Measurements from ENCODE around the gene NEK6. TPM values are rescaled to one million over a fixed set of nuclear protein-coding genes. Genes with fewer than 3 reads are reported as not detected.

The NEK6 gene
- polyA plus RNA-seq, 1 experiment = 128 TPM

DNA sequence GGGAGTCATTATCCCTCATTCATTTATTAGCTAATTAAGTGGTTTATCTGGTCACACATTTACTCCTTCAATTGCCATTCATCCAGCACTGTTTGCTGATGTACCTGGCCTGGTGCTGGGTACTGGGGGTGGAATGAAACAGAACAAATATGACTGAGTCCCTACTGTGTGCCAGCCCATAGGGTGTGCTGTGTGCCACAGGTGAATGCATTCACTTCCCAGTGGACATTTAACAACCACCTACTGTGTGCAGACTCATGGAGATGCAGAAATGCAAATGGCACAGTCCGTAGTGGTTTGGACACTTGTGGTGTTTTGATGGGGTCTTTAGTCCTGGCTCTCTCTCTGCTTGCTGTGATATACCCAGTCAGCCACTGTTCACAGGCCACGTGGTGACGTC is 10.5 kb downstream of the NEK6 start:
- Histone ChIP-seq H3K27me3 (ENCODE audit: control insufficient read depth, insufficient read depth, low read length) (no peaks in the 10 kb centered on the region), H3K27ac (ENCODE audit: low read depth, low read length) (no peak overlapping the region), H3K9me3 (ENCODE audit: control insufficient read depth, insufficient read depth, low read length) (no peaks in the 10 kb centered on the region), H3K4me3 (ENCODE audit: low read depth, low read length) (no peak overlapping the region)
- ChIA-PET CTCF (no interaction called here), POLR2A (interaction anchor here (1.1 kb wide), 1 partner anchor 9 kb away, joined by 3 read pairs; no protein-coding TSS in a partner anchor)
- no peak for DNase-seq (ENCODE audit: low read depth, low spot score)
- TF ChIP-seq, protein P1, sequence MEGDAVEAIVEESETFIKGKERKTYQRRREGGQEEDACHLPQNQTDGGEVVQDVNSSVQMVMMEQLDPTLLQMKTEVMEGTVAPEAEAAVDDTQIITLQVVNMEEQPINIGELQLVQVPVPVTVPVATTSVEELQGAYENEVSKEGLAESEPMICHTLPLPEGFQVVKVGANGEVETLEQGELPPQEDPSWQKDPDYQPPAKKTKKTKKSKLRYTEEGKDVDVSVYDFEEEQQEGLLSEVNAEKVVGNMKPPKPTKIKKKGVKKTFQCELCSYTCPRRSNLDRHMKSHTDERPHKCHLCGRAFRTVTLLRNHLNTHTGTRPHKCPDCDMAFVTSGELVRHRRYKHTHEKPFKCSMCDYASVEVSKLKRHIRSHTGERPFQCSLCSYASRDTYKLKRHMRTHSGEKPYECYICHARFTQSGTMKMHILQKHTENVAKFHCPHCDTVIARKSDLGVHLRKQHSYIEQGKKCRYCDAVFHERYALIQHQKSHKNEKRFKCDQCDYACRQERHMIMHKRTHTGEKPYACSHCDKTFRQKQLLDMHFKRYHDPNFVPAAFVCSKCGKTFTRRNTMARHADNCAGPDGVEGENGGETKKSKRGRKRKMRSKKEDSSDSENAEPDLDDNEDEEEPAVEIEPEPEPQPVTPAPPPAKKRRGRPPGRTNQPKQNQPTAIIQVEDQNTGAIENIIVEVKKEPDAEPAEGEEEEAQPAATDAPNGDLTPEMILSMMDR (IDR thresholded peaks at IDR 0.05; ENCODE audit: low read depth, low read length) = no peak

DNA sequence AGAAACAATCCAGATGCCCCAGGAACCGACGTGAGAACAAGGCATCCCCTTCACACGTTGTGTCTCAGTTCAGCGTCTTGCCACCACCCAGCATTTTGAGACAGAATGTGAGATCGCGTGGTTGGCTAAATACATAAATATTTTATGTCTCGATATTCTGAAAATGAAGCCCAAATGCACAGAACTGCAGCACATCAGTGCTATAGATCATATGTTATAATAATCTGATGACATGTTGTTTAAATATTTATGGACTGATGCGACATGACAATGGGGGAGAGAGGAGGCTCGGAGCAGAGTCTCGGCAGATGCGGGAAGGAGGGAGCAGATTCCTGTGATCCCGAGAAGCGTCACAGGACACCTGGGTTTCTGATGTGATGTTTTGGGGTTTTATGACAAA is 10.9 kb downstream of the NEK6 start:
- DNase-seq (ENCODE audit: low read depth, low spot score) = no peak
- TF ChIP-seq, protein P1 (IDR thresholded peaks at IDR 0.05; ENCODE audit: low read depth, low read length) = no peak
- CTCF ChIA-PET = interaction anchor here (0.6 kb wide), 1 partner anchor 142 kb away, joined by 3 read pairs; no protein-coding TSS in a partner anchor

GRCh38 chr9:124269556-124269955 is 11.8 kb downstream of the NEK6 start:
- ChIA-PET POLR2A (no interaction called here), CTCF (no interaction called here)
- TF ChIP-seq, protein P1 (IDR thresholded peaks at IDR 0.05; ENCODE audit: low read depth, low read length) = no peak
- no peaks in the 10 kb centered on the region for H3K27me3 ChIP-seq (ENCODE audit: control insufficient read depth, insufficient read depth, low read length)
- H3K4me3 ChIP-seq (ENCODE audit: low read depth, low read length) = no peak overlapping the region
- no peaks in the 10 kb centered on the region for H3K9me3 ChIP-seq (ENCODE audit: control insufficient read depth, insufficient read depth, low read length)
- no peak for DNase-seq (ENCODE audit: low read depth, low spot score)
- H3K27ac ChIP-seq (ENCODE audit: low read depth, low read length) = no peak overlapping the region

More for the DNA sequence above, 10.9 kb downstream of the NEK6 start:
- no peaks in the 10 kb centered on the region for H3K27me3 ChIP-seq (ENCODE audit: control insufficient read depth, insufficient read depth, low read length)
- no peak overlapping the region for H3K27ac ChIP-seq (ENCODE audit: low read depth, low read length)
- POLR2A ChIA-PET = interaction anchor here (0.6 kb wide), 1 partner anchor 13 kb away, joined by 8 read pairs; no protein-coding TSS in a partner anchor
- no peak overlapping the region for H3K4me3 ChIP-seq (ENCODE audit: low read depth, low read length)
- H3K9me3 ChIP-seq (ENCODE audit: control insufficient read depth, insufficient read depth, low read length) = no peaks in the 10 kb centered on the region

GRCh38 chr9:124270504-124271335 is 13.0 kb downstream of the NEK6 start:
- ChIA-PET POLR2A (no interaction called here), CTCF (no interaction called here)
- H3K9me3 ChIP-seq (ENCODE audit: control insufficient read depth, insufficient read depth, low read length) = no peaks in the 10 kb centered on the region
- TF ChIP-seq, protein P1 (IDR thresholded peaks at IDR 0.05; ENCODE audit: low read depth, low read length) = no peak
- H3K4me3 ChIP-seq (ENCODE audit: low read depth, low read length) = no peak overlapping the region
- DNase-seq (ENCODE audit: low read depth, low spot score) = no peak
- H3K27me3 ChIP-seq (ENCODE audit: control insufficient read depth, insufficient read depth, low read length) = no peaks in the 10 kb centered on the region
- H3K27ac ChIP-seq (ENCODE audit: low read depth, low read length) = peak overlapping the region; percentile 2

DNA sequence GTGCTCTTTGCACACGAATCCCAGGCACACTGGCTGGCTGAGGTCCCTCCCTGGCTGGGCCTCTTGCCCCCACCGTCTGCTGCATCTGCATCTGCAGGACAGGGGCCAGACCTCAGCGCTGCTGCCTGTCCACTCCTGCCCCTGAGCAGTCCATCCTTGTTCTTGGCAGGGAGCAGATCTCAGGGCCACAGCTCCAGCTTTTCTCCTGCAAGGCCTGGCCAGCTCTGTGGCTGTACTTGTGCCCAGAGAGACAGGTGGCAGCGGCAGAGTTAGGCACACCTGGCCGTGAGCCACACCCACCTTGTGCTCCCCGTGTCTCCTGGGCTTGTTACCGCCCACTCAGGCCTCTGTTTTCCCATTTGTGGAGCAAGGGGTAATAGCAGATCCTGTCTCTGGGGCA is 13.9 kb downstream of the NEK6 start:
- no peak for DNase-seq (ENCODE audit: low read depth, low spot score)

More for the DNA sequence above, 13.9 kb downstream of the NEK6 start:
- Histone ChIP-seq H3K27ac (ENCODE audit: low read depth, low read length) (peak overlapping the region; percentile 11), H3K27me3 (ENCODE audit: control insufficient read depth, insufficient read depth, low read length) (no peaks in the 10 kb centered on the region), H3K4me3 (ENCODE audit: low read depth, low read length) (no peak overlapping the region), H3K9me3 (ENCODE audit: control insufficient read depth, insufficient read depth, low read length) (no peaks in the 10 kb centered on the region)
- CTCF ChIA-PET = no interaction called here
- POLR2A ChIA-PET = no interaction called here
- TF ChIP-seq, protein P1 (IDR thresholded peaks at IDR 0.05; ENCODE audit: low read depth, low read length) = no peak

All from AG04450 (cell line).